HG03575 (cell line): Measurements from ENCODE around the gene TRIM8.
"Not testable (repeated sequence)": the region's sequence is repeated elsewhere in the genome, so short reads cannot be mapped to it uniquely, and the experiment has no call there.

Source experiments
- ATAC-seq: cut with Tn5 transposase; IDR thresholded peaks from one replicate; pipeline ENCODE4 v1.9.1; 2021; ENCODE audit not compliant: unreplicated experiment, insufficient number of reproducible peaks, low FRiP score; ENCODE audit errors: extremely low read depth

TRIM8 gene

DNA sequence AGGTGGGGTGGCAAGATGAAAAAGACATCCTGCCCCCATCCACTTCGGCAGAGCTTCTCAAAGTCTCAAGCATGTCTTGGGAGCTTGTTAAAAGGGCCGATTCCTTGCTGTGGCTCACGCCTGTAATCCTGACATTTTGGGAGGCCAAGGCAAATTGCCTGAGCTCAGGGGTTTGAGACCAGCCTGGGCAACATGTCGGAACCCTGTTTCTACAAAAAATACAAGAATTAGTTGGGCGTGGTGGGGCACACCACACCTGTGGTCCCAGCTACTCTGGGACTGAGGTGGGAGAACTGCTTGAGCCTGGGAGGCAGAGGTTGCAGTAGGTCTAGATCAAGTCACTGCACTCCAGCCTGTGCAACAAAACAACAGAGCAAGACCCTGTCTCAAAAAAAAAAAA, 14.5 kb downstream of the TRIM8 start:
- no peak for ATAC-seq

DNA sequence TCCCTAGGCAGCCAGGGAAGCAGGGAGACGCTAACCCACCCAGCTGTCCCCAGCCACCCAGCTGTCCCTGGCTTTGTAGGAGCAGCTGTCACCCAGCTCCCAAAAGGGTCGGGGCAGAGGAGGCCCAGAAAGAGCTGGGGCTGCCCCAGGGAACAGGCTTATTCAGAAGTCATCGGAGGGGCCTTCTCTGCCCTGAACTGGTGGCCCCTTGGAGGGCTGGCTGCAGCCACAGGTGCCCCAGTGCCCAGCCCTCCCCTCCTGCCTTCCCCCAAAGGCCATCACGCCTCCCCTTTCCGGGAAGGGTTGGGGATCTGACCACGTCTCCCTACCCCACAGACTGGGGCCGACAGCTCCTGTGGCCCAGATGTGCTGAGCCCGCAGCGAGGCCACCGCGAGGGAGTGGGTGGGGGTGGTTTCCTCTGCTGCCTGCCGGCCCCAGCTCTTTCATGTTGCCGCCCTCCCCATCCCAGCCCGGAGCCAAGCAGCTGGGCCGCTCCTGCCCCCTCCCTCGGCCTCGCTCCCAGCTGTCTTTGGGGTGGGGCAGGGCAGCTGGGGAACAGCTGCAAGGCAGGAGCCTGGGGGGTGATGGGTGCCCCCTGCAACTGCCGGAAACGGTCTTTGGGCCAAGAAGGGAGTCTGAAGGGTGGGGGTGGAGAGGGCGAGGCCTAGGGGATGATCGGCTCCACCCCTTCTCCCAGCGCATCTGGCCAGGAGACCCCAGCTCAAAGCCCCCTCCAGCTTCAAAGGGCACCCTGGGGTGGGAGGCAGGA, 16.8 kb downstream of the TRIM8 start:
- no peak for ATAC-seq

DNA sequence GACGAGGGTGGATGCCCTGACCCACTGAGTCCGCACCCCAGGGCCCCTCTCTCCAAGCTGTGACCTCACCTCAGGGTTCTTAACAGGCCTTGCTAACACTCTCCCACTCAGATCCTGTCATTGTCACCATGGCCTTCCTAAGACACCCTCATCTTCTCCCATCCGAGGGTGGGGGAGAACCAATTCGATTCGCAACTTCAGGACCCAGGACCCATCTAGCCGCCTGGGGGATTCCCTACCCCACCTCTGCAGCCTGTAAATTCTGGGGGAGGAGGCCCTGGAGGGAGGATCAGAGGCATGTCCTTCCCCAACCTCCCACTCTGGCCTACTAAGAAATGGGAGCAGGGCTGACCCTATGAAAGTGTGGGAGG, 17.4 kb downstream of the TRIM8 start:
- ATAC-seq = no peak

DNA sequence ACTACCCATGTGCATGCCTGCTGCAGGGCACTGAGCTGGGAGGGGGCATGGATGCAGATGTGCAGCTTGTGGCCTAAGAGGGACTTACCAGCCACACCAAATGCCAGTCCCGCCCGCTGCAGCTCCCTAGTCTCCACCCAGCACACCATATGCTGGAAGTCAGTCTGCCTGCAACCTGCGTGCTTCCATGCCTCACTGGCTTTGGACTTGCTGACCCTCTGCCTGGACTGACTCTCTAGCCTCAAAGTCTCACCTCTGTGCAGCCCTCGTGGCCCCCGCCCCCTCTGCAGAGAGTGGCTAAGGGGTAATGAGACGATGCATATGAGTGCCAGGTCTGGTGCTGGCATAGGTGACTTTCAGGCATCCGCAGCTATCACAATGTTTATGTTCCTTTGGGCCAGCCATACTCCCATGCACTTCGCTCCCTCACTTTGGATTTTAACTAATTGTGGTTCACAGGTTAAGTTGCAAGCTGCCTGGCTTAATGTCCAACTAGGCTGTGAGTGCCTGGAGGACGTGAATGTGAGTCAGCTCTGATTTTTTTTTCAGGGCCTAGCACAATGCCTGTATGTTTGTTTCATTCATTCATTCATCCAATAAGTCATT, 21.7 kb downstream of the TRIM8 start:
- no peak for ATAC-seq

DNA sequence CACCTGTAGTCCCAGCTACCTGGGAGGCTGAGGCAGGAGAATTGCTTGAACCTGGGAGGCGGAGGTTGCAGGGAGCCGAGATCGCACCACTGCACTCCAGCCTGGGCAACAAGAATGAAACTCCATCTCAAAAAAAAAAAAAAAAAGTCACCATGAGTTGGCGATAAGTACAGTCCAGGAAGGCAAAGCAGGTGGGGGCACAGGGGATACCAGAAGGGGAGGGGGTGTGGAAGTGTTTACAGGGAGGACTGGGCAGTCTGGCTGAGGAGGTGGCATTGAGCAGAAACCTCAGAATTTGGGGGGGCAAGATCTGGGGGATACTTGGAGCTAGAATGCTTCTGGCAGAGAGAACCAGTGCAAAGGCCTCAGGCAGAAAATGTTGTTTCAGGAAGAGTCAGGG, 23.1 kb downstream of the TRIM8 start:
- ATAC-seq = not testable (repeated sequence)

DNA sequence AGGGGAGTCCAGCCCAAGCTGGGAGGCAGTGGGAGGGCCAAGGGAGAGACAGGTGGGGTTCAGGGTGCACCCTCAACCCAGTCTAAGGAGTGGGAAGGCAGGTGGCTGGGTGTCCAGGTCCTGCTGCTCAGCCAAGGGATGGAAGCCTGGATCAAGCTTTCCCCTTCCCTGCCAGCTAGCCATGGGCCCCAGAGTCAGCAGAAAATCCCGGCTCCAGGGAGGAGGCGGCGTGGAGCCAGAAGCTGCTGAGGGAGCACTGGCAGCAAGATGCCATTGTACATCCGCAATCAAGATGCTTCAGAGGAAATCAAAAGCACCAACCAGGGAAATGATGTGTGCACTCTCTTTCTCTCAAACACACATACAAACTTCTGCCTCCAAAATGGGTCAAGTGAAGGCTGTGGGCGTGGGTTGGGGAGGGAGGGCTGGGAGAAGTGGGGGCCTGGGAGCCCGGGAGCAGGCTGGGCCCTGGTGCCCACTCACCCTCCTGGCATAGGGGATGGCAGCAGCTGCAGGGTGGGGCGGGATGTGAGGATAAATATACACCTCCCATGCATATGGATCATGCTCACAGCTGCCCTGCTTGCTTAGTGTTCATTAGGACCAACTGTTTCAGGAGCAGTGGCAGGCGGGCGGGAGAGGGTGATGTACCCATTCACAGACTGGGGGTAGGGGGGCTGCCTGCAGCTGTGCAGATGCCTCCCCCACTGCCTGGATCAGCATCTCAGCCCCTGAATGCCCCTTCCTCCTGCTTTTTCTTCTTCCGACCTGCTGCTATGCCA, 24.2 kb downstream of the TRIM8 start:
- ATAC-seq = no peak

DNA sequence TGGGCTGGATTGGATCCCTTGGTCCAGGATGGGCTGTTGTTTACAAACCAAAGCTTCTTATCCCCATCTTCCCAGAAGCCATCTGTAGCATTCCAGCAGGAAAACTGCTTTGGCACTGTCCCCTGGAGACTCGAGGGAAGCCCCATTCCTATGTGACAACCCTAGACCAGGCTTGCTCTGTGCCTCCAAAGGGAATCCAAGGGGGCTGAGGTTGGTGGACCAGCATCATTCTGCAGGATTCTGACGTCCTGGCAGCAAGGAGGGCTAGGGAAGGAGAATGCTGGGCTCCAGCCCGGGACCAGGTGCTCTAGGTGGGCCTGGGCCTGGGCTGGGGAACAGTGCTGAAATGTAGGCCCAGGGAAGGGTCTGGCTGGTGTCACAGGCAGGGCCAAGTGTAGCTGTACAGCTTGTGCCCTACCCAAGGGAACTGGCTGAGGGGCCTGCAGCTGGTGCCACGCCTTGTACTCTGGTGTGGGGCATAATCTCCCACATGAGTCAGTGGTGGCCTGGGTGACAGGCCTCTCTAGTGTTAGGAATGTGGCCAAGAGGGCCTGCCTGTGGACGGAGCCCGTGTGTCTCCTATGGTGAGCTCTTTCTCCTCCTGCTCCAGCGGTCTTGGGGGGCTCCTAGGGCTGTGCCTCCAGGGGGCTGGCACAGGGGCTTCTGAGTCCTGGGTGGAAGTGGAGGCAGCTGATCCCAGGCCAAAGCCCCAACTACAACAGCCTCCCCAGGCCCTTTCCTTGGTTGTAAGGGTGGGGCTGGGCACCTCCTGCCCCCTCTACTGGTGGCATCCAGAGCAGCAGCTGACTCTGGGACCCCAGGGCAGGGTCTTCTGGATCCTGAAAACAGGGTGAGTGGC, 25.2 kb downstream of the TRIM8 start:
- no peak for ATAC-seq

DNA sequence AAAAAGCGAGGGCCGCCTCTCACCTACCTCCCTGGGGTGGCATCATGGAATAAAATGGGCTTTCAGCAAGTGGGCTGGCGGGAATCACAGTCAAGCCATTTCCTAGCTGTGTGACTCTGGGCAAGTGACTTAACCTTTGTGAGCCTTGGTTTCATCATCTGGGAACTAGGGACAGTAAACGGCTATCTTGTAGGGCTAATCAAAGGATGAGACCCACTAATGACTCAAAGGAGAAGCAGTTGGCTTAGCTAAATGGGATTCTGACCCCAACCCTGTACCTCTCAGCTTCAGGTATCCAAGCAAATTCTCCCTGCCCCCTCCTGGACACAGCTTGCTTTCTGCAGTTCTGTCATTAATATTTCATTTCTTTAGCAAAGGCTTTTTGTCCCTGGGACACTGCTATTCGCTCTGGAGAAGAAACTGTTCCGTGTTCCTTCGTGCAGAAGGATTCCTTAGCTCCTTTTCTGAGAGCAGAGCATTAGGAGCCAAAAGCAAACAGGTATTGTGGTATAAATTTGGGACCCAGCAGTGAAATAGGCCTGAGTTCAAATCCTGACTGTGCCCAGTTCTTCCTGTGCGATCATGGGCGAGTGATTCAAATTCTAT, 25.9 kb downstream of the TRIM8 start:
- no peak for ATAC-seq

DNA sequence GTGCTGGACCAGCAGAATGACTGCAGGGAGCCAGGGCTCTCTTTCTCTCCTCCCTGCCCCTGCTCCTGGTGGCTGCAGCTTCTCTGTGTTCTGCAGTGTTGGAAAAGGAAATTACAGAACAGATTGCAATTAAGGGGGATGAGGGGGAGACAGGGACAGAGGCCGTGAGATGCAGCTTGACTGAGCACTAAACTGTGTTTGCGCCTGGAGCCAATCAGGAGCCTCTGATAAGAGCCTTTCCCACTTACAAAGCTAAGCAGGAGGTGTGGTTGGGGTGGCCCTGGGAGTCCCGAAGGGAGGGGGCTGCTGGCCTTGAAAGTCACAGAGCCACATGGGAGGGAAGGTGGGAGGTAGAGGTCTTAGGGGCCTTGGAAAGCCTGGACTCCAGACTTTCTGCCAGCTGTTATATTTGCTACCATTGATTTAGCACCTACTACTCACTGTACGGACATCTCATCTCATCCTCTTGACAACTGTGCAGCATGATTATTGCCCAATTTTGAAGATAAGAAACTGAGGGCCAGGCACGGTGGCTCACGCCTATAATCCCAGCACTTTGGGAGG, 26.7 kb downstream of the TRIM8 start:
- ATAC-seq = no peak

DNA sequence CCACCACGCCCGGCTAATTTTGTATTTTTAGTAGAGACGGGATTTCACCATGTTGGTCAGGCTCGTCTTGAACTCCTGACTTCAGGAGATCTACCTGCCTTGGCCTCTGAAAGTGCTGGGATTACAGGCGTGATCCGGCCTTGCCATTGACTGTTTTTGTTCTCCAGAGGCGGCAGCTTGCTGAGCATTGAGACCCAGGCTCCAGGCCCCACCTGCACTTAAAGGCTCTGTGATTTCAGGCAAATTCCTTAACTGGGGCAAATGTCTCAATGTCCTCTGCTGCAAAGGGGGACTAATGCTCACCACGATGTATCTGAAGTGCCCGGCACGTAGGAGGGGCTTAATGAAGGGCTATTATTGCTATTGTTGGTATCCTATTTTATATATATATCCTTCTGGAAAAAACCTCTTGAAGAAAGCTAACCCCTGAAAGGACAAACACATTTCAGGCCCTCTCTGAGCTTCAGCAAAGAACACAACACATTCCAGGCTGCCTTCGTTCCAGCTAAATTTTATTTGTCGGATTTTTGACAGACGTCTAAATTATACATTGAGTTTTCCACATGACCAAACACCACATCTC, 29.0 kb downstream of the TRIM8 start:
- ATAC-seq = no peak

DNA sequence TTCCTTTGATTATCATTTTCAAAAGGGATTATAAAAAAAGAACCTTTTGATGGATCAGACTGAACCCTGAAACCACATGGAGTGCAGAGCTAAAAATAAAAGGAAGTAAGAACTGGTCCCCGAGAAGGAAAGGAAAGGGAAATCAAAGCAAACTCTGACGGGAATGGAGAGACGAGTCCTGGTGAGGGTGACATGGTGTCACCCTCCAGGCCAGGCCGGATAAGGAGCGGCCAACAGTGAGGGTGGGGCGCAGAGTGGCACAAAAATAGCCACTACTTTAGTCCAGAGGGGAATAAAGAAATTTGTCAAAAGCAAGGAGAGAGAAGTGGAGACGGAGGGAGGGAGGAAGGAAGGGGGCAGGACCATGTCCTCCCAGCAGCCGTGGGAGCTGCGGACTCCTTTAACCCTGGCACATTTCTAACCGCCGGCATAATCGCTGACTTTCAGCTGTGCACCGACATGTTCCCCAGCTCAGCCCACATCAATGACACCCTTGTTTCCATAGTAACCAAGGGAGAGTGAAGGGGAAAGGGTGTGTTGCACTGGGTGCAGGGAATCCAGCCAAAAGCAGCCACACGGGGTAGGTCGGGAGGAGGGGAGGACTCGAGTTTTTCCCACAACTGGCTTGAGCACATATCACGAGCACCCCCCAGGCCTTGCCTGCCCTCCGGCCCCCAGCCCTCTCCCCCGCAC, 29.7 kb downstream of the TRIM8 start:
- ATAC-seq = no peak

DNA sequence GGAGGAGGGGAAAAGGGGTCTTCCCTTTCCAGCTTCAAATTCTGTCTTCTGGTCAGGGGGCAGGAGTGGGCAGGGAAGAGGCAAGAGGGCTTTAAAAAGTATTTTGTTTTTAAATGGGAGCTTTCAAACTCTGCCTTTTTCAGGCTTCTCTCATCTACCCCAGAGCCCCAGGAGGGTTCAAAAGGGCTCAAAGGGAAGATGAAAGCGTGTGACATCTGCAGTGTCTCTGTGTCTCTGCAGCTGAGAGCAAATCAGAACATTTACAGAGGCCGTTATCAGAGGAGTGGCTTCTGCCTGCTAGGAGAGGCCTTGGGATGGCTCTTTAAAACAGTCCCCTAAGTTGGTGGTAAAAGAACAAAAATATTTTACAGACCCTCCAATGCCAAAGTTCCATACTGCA, 30.3 kb downstream of the TRIM8 start:
- no peak for ATAC-seq

DNA sequence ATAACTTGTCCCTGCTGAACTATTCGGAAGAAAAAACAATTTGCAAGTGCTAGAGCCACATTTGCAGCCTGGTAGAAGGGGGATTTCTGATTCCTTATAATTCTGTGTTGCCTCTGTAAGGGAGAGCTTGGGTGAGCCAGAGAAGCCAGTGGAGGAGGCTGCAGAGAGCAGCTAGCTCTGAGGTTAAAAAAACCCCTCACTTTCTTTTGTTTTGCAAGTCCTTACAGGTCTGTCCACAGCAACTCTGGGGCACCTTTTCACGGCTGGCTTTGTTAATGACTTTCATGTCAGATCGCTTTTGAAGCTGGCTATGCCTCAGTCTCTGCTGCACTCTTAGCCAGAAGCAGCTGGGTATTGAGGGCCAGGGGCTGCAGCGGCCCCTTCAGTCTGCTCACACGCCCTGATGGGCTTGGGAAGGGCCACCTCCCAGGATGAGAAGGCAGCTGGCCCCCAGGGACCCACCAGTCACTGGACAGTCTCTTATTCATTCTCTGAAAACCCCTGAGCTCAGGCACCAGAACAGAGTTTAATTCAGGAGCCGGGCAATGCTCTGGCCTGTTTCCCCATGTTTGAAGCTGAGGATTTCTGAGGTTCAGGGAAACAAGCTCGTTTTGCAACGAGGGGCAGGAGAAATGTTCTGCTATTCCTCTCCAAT, 30.9 kb downstream of the TRIM8 start:
- ATAC-seq = no peak

DNA sequence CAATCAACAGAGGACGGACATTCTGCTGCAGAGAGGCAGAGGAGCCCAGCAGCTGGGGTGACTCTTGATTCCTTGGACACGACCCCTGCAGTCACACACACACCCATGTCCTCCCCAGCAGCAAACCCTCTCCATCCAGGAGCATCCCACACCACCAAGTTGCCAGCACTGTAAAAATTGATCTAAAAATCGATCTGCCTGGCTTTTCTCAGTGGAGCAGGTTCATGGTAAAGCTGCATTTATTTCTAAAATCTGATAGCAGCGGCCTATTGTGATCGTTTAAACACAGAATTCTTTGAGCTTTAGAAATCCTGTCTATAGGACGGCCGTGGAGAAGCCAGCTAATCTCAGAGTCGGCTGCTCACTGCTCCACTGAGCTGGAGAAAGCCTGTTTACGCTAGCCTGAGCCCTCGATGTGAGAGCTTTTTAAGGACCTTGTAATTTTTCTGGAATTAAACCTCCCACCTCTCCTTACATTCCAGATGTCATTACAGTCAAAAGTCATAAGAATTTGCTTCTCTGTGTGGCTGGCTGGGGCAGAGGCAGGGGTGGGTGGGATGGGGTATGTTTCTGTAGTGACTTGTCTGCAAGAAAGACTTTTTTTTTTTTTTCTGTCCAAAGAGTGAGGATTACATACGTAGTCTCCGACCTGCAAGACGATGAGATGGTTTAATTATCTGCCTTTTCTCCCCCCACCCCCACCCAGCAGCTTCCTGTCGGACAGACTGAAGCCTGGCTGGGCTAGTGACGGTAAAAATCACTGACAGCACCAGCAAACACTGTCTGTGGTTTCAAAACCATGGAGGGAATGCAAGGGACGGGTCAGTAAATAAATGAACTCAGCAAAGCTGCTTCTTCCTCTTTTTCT, 31.6 kb downstream of the TRIM8 start:
- no peak for ATAC-seq

DNA sequence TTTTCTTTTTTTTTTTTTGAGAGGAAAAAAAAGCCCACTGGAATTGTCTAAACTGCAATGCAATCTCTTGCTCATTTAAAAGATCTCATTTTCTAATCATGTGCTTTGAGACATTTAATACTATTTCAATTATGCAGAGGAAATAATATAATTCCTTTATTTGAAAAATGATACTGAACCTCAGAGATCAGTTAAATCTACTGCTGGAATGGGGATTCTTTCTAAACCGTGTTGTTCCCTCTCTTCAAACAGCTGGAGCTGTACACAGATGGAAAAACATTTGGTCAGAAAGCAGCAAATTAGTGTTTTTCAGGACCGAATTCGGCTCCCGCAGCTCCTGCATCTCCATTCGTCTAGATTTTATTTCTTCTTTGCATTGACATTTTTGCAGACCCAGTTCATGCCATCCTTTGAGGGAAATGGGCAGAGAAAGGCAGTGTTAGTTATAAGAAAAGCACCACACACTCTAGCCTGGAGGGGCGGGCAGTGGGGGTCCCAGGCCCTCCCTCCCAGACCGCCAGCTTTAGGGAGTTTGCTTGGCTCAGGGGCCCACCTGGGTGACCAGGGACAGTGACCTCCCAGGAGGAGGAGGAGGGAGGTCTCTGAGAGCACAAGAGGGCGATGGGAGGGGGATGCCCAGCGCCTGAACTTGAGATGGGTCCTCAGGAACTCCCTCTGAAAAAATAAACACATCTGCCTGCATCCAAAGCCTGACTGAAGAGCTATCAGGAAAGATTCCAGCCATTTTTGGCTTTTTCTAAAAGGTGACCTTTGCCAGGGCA, 32.4 kb downstream of the TRIM8 start:
- no peak for ATAC-seq
